HEK293 (cell line): ENCODE results near the gene PDE9A.
A peak's percentile ranks its signal among the peaks of the same experiment; 100 is the strongest.

ENCODE experiments used
- CTCF ChIA-PET: fragments of 350-600 bp; formaldehyde crosslinking; extraction: SDS; loops from one replicate; lab custom pipeline; 2021; ENCODE audit warnings: antibody characterized with exemption; lab: Yijun Ruan, JAX
- POLR2A ChIA-PET: fragments of 300-600 bp; formaldehyde crosslinking; extraction: SDS; loops from one replicate; lab custom pipeline; 2020; ENCODE audit warnings: antibody characterized with exemption, inconsistent platforms; lab: Yijun Ruan, JAX
- H3K27ac ChIP-seq: fragments of 200-500 bp; sonication (Bioruptor generic); 2 replicates; pipeline ENCODE4 v1.5.1; 2014; ENCODE audit warnings: low read depth, low read length, control low read depth, inconsistent platforms; ENCODE audit errors: extremely low read depth
- H3K36me3 ChIP-seq, 2 experiments: fragments of 200-500 bp in 1 of 2; sonication (Bioruptor generic) in 1 of 2; 1 replicate in 1 of 2; 2 replicates in 1 of 2; pipeline ENCODE4 v1.5.1; 2014 to 2017; ENCODE audit warnings: inconsistent platforms in 2 of 2, low read length in 2 of 2; ENCODE audit not compliant: control insufficient read depth in 2 of 2, insufficient read depth in 1 of 2
- H3K4me1 ChIP-seq: fragments of 200-500 bp; sonication (Bioruptor generic); 2 replicates; pipeline ENCODE4 v1.5.1; 2014; ENCODE audit warnings: mild to moderate bottlenecking, low read length, inconsistent platforms; ENCODE audit not compliant: control insufficient read depth, insufficient read depth
- H3K4me3 ChIP-seq: 2 replicates; pipeline ENCODE4 v1.5.1; 2011; ENCODE audit warnings: low read depth, mild to moderate bottlenecking, control low read depth, low read length, moderate library complexity
- H3K9me3 ChIP-seq: fragments of 200-500 bp; sonication (Bioruptor generic); 2 replicates; pipeline ENCODE4 v1.5.1; 2014; ENCODE audit warnings: low read depth, low read length, inconsistent platforms; ENCODE audit not compliant: control insufficient read depth, insufficient read depth
- EGR2 ChIP-seq: fragments of 450-650 bp; formaldehyde crosslinking; IDR thresholded peaks from 2 replicates; pipeline ENCODE4 v1.5.1; 2016; ENCODE audit warnings: low read depth, missing biosample characterization, missing genetic modification characterization
- ELK4 ChIP-seq: IDR thresholded peaks from 2 replicates; pipeline ENCODE4 v1.6.1; 2011; ENCODE audit warnings: mild to moderate bottlenecking, low read depth, low read length, borderline replicate concordance
- KLF1 ChIP-seq: fragments of 450-650 bp; formaldehyde crosslinking; IDR thresholded peaks from 2 replicates; pipeline ENCODE4 v1.5.1; 2016; ENCODE audit warnings: missing biosample characterization, missing genetic modification characterization
- SCRT2 ChIP-seq: fragments of 450-650 bp; formaldehyde crosslinking; IDR thresholded peaks from 2 replicates; pipeline ENCODE4 v1.5.1; 2016; ENCODE audit warnings: missing biosample characterization, missing genetic modification characterization
- ZBTB11 ChIP-seq: fragments of 450-650 bp; formaldehyde crosslinking; conservative IDR thresholded peaks from 2 replicates; pipeline ENCODE4 v1.5.1; 2016; ENCODE audit warnings: low read depth, missing biosample characterization, missing genetic modification characterization
- ZBTB7A ChIP-seq: fragments of 450-650 bp; formaldehyde crosslinking; IDR thresholded peaks from 2 replicates; pipeline ENCODE4 v1.5.1; 2016; ENCODE audit warnings: low read depth, missing biosample characterization, missing genetic modification characterization
- ZFHX2 ChIP-seq: fragments of 450-650 bp; formaldehyde crosslinking; conservative IDR thresholded peaks from 2 replicates; pipeline ENCODE4 v1.5.1; 2016; ENCODE audit warnings: missing biosample characterization, missing genetic modification characterization
- ZFP3 ChIP-seq: fragments of 450-650 bp; formaldehyde crosslinking; IDR thresholded peaks from 2 replicates; pipeline ENCODE4 v1.5.1; 2016; ENCODE audit warnings: low read depth, missing biosample characterization, missing genetic modification characterization
- ZFP37 ChIP-seq: fragments of 450-650 bp; formaldehyde crosslinking; IDR thresholded peaks from 2 replicates; pipeline ENCODE4 v1.5.1; 2016; ENCODE audit warnings: missing biosample characterization, missing genetic modification characterization
- ZNF114 ChIP-seq: fragments of 450-650 bp; formaldehyde crosslinking; IDR thresholded peaks from 2 replicates; pipeline ENCODE4 v1.5.0; 2017; ENCODE audit warnings: missing biosample characterization, missing genetic modification characterization
- ZNF132 ChIP-seq: fragments of 450-650 bp; formaldehyde crosslinking; IDR thresholded peaks from 2 replicates; pipeline ENCODE4 v1.5.1; 2017; ENCODE audit warnings: missing biosample characterization, missing genetic modification characterization, borderline replicate concordance
- ZNF146 ChIP-seq: fragments of 450-650 bp; formaldehyde crosslinking; IDR thresholded peaks from 2 replicates; pipeline ENCODE4 v1.5.1; 2016; ENCODE audit warnings: missing biosample characterization, missing genetic modification characterization
- ZNF2 ChIP-seq: fragments of 450-650 bp; formaldehyde crosslinking; IDR thresholded peaks from 2 replicates; pipeline ENCODE4 v1.5.1; 2016; ENCODE audit warnings: missing biosample characterization, missing genetic modification characterization
- ZNF26 ChIP-seq: fragments of 450-650 bp; formaldehyde crosslinking; IDR thresholded peaks from 2 replicates; pipeline ENCODE4 v1.5.1; 2016; ENCODE audit warnings: missing biosample characterization, missing genetic modification characterization
- ZNF324 ChIP-seq: fragments of 450-650 bp; formaldehyde crosslinking; IDR thresholded peaks from 2 replicates; pipeline ENCODE4 v1.5.1; 2016; ENCODE audit warnings: missing biosample characterization, missing genetic modification characterization
- ZNF366 ChIP-seq: fragments of 450-650 bp; formaldehyde crosslinking; conservative IDR thresholded peaks from 2 replicates; pipeline ENCODE4 v1.5.1; 2016; ENCODE audit warnings: missing biosample characterization, missing genetic modification characterization
- ZNF596 ChIP-seq: fragments of 450-650 bp; IDR thresholded peaks from 2 replicates; pipeline ENCODE4 v1.5.0; 2018; ENCODE audit warnings: missing biosample characterization, mild to moderate bottlenecking, missing genetic modification characterization, moderate library complexity
- ZNF624 ChIP-seq: fragments of 450-650 bp; formaldehyde crosslinking; IDR thresholded peaks from 2 replicates; pipeline ENCODE4 v1.5.1; 2017; ENCODE audit warnings: missing biosample characterization, missing genetic modification characterization
- ZNF677 ChIP-seq: fragments of 450-650 bp; IDR thresholded peaks from 2 replicates; pipeline ENCODE4 v1.5.0; 2018; ENCODE audit warnings: missing biosample characterization, mild to moderate bottlenecking, missing genetic modification characterization, moderate library complexity
- ZNF768 ChIP-seq: fragments of 450-650 bp; formaldehyde crosslinking; IDR thresholded peaks from 2 replicates; pipeline ENCODE4 v1.5.1; 2018; ENCODE audit warnings: missing biosample characterization, mild to moderate bottlenecking, missing genetic modification characterization
- ZNF791 ChIP-seq: fragments of 450-650 bp; formaldehyde crosslinking; IDR thresholded peaks from 2 replicates; pipeline ENCODE4 v1.5.1; 2016; ENCODE audit warnings: missing biosample characterization, missing genetic modification characterization
- TF ChIP-seq, protein P1 (sequence below): fragments of 450-650 bp; IDR thresholded peaks from 2 replicates; pipeline ENCODE4 v1.5.1; 2018; ENCODE audit warnings: missing biosample characterization, mild to moderate bottlenecking, missing genetic modification characterization
- TF ChIP-seq, protein P2 (sequence below): sonication (generic); formaldehyde crosslinking; IDR thresholded peaks from 2 replicates; pipeline ENCODE4 v1.8.1; 2022; ENCODE audit warnings: mild to moderate bottlenecking, moderate library complexity, missing genetic modification reagents

The PDE9A gene

DNA sequence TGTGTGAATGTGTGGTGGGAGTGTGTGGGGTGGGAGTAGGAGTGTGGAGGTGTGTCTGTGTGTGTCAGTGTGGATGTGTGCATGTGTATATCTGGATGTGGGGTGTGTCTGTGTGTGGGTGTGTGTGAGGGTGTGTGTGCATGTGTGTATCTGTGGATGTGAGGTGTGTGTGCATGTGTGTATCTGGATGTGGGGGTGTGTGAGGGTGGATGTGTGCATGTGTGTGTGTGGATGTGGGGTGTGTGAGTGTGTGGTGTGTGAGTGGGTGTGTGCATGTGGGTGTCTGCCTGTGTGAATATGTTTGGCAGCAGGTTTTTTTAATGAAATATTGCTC is 106.1 kb downstream of the PDE9A start (continued):
- TF ChIP-seq ELK4 (no peak), ZNF791 (tag by site-specific recombination) (no peak), ZNF2 (tag by site-specific recombination) (no peak), EGR2 (tag by site-specific recombination) (peak; percentile 100; the same call in 1 of the 2 replicates), ZNF146 (tag by site-specific recombination) (no peak), ZFP3 (tag by site-specific recombination) (no peak), ZNF324 (tag by site-specific recombination) (no peak), ZNF768 (no peak), ZBTB7A (tag by site-specific recombination) (no peak), KLF1 (peak; percentile 6; the same call in 1 of the 2 replicates), ZNF132 (tag by site-specific recombination) (no peak), SCRT2 (tag by site-specific recombination) (no peak), ZNF114 (tag by site-specific recombination) (no peak), ZNF596 (tag by site-specific recombination) (no peak), ZBTB11 (tag by site-specific recombination) (no peak), ZNF366 (tag by site-specific recombination) (no peak), ZNF26 (no peak), ZFP37 (tag by site-specific recombination) (no peak)
- TF ChIP-seq, protein P1, sequence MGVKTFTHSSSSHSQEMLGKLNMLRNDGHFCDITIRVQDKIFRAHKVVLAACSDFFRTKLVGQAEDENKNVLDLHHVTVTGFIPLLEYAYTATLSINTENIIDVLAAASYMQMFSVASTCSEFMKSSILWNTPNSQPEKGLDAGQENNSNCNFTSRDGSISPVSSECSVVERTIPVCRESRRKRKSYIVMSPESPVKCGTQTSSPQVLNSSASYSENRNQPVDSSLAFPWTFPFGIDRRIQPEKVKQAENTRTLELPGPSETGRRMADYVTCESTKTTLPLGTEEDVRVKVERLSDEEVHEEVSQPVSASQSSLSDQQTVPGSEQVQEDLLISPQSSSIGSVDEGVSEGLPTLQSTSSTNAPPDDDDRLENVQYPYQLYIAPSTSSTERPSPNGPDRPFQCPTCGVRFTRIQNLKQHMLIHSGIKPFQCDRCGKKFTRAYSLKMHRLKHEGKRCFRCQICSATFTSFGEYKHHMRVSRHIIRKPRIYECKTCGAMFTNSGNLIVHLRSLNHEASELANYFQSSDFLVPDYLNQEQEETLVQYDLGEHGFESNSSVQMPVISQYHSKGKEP = no peak

DNA sequence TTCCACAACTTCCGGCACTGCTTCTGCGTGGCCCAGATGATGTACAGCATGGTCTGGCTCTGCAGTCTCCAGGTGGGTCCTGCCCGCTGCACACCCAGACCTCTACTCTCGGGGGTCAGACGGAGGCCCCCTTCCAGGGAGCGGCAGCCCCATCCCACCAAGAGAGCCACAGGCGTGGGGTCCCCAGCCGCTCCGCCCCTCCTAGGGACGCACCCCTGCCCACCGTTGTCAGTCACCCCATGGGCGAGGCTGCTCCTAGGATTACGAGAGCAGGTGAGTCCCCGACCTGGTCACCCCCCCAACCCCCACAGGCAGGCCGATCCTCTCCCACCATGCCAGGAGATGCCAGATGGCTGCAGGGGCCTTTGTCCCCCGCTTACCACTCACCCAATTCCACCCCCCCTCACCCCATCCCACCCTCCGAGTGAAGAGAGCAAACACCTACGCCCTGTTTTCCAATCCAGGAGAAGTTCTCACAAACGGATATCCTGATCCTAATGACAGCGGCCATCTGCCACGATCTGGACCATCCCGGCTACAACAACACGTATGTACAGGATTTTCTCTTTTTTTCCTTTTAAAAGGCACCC is 107.0 kb downstream of the PDE9A start:
- Histone ChIP-seq H3K27ac (no peak overlapping the region), H3K9me3 (no peaks in the 10 kb centered on the region), H3K36me3 (peaks cover 0 to 23% of the 10 kb centered on the region in 2 experiments; a peak in 2 of 3 replicates), H3K4me1 (no peaks in the 10 kb centered on the region), H3K4me3 (no peak overlapping the region)
- POLR2A ChIA-PET = no interaction called here
- CTCF ChIA-PET = no interaction called here
- 0 out of 2 replicates have a peak, but pooled peaks have one; percentile 5 for TF ChIP-seq ZFHX2 (tag by site-specific recombination)
- no peak for TF ChIP-seq ZNF677 (tag by site-specific recombination)
- TF ChIP-seq, protein P2, sequence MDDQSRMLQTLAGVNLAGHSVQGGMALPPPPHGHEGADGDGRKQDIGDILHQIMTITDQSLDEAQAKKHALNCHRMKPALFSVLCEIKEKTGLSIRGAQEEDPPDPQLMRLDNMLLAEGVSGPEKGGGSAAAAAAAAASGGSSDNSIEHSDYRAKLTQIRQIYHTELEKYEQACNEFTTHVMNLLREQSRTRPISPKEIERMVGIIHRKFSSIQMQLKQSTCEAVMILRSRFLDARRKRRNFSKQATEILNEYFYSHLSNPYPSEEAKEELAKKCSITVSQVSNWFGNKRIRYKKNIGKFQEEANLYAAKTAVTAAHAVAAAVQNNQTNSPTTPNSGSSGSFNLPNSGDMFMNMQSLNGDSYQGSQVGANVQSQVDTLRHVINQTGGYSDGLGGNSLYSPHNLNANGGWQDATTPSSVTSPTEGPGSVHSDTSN (CRISPR knock-in tag) = no peak
- TF ChIP-seq ZNF624 (tag by site-specific recombination) = no peak
- TF ChIP-seq EGR2 (tag by site-specific recombination) = peak; percentile 44; the same call in 1 of the 2 replicates
